Activated CD4-positive, alpha-beta T cell treated with anti-CD3 and anti-CD28 coated beads, Interleukin-2, amount 10 ng/mL, durations not matched to agents 24 days and 14 days (primary cell): ENCODE results near the gene PHTF1. TPM values are rescaled to one million over a fixed set of nuclear protein-coding genes. Genes with fewer than 3 reads are reported as not detected.

Experiments
- DNase-seq: peaks from one replicate; pipeline ENCODE4 v3.0.0; 2022
- H3K27ac Mint-ChIP-seq: one replicate; pipeline ENCODE4 v1.8.0; 2022; ENCODE audit warnings: mild to moderate bottlenecking, mixed read lengths
- H3K27me3 Mint-ChIP-seq: one replicate; pipeline ENCODE4 v1.8.0; 2022; ENCODE audit warnings: mixed read lengths
- H3K36me3 Mint-ChIP-seq: one replicate; pipeline ENCODE4 v1.8.0; 2022; ENCODE audit warnings: low read depth, mild to moderate bottlenecking, mixed read lengths
- H3K4me1 Mint-ChIP-seq: one replicate; pipeline ENCODE4 v1.8.0; 2021; ENCODE audit warnings: mixed read lengths
- H3K4me3 Mint-ChIP-seq: one replicate; pipeline ENCODE4 v1.8.0; 2022; ENCODE audit warnings: mild to moderate bottlenecking, moderate library complexity, mixed read lengths
- H3K9me3 Mint-ChIP-seq: one replicate; pipeline ENCODE4 v1.8.0; 2021; ENCODE audit warnings: mixed read lengths
- intact Hi-C: fragments of 100-400 bp; cut with micrococcal nuclease; formaldehyde crosslinking; loops from one replicate; pipeline ENCODE4 v1.15.1; 2023
- total RNA-seq: library from RNA; stranded (reverse); gene quantifications from 2 replicates; pipeline ENCODE4 v1.2.3, GENCODE V29; 2022

PHTF1 gene
- total RNA-seq, 1 donor from 2014 or later = 19.2 TPM

DNA sequence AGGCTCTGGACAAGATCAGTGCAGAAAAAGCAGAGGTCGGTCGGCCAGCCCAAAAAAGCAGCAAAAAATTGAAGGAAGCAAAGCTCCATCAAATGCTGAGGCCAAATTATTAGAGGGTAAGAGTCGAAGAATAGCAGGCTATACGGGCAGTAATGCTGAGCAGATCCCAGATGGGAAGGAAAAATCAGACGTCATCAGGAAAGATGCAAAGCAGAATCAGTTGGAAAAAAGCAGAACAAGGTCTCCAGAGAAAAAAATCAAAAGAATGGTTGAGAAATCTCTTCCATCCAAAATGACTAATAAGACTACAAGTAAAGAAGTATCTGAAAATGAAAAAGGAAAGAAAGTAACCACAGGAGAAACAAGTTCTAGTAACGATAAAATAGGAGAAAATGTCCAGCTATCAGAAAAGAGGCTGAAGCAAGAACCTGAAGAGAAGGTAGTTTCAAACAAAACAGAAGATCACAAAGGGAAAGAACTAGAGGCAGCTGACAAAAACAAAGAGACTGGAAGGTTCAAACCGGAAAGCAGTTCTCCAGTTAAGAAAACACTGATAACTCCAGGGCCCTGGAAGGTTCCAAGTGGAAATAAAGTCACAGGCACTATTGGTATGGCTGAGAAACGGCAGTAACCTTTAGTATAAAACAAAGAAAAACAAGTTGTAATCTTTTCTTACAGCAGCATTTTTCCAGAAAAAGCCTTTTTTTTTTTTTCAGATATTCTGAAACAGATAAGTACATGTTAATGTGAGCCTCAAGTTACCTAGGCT is 75.7 kb downstream of the PHTF1 start:
- Mint-ChIP-seq H3K9me3 (no peaks in the 10 kb centered on the region), H3K4me1 (peaks cover 6% of the 10 kb centered on the region), H3K36me3 (peaks cover 5% of the 10 kb centered on the region), H3K27ac (no peak overlapping the region), H3K4me3 (no peak overlapping the region), H3K27me3 (no peaks in the 10 kb centered on the region)
- intact Hi-C loops = no loop called here
- DNase-seq = no peak

DNA sequence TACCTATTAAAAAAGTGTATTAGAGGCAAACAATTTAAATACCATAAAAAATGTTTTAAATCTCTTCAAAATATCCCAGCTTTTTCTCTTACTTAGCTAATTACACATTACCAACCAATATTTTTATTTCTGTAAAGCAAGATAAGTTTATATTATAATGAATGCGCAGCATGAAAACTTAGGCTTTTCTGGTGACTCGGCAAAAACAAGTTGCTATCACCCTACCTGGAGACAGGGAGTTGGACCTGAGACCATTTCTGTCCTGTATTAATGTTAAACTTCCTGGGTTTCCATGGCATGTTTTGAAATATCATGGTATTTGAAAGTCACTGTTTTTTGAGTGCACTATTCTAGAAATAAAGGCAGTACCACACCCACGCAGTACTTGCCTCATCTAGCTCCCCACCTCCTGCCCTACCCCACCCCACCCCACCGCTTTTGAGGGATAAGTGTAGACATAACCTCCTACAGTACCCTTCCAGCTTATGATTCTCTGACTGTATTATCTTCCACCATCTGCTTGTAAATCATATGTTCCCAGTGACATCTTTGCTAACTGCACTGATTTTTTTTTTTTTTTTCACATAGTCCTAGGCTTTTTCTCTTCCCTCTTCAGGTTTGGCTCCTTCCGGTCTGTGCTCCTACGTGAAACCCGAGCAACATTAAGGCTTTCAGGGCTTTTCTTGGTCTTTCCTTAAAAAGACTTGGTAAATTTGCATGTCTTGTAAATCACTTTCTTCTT is 77.5 kb downstream of the PHTF1 start:
- Mint-ChIP-seq H3K27ac (no peak overlapping the region), H3K9me3 (no peaks in the 10 kb centered on the region), H3K27me3 (no peaks in the 10 kb centered on the region), H3K36me3 (peaks cover 5% of the 10 kb centered on the region), H3K4me1 (peaks cover 6% of the 10 kb centered on the region), H3K4me3 (no peak overlapping the region)
- intact Hi-C loops = no loop called here
- DNase-seq = no peak

DNA sequence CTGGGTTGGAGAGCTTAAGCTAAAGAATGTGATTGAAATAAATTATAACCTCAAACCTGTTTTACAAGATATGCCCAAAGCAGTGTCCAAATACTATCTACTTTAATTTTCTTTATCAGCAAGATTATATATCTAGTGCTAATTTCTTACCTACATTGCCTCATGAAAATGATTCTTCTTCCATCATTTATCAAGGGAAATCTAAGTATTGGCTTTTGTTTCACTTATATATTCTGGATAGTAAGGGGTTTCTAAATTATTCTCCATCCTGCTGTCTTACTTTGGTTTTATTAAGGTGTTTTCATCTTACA is 81.2 kb downstream of the PHTF1 start:
- Mint-ChIP-seq H3K4me3 (no peak overlapping the region), H3K36me3 (peaks cover 3% of the 10 kb centered on the region), H3K27me3 (no peaks in the 10 kb centered on the region), H3K9me3 (no peaks in the 10 kb centered on the region), H3K27ac (no peak overlapping the region), H3K4me1 (peaks cover 10% of the 10 kb centered on the region)
- intact Hi-C loops = loop anchor here (1.0 to 10.0 kb wide), 3 partner anchors 283 to 961 kb away; partner anchors contain the start of genes MAGI3 and PPM1J
- no peak for DNase-seq

DNA sequence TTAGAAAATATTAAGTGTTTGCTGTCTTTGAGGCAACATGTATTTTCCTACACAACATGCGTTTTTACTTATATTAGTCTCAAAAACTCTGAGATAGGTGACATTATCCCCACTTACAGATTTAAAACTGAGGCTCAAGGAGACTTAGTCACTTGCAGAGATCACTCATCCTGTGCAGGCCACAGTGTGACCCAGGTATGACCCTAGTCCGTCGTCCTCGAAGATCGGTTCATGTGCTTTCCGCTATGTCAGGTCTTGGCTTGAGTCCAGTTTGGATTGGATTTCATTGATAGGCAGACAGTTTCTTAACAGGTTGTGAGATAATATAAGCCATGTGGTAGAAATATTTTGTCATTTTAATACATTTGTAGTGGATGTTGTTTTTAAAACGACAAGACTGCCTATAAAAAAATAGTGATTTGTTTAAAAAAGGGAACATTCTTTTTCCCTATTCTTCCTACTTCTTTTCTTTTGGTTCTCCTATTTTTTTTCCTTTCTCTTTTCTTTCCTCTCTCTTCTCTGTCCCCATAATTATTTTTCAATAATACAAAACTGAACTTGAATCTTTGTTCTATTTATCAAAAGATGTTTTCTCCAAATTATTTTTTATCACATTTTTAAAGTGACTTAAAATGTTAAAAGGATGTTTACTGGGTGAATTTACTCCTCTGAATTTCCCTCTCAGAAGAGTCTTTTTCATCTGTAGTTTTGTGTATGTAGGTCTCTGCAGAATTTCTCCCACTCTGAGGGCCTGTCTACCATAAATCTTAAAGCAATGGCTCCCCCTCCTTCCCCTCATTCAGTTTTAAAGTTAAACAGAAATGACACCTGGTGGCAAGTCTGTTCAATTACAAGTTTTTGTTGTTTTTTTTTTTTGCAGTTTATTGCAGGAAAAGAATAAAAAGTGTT is 81.8 kb downstream of the PHTF1 start:
- Mint-ChIP-seq H3K4me1 (peaks cover 10% of the 10 kb centered on the region), H3K36me3 (no peaks in the 10 kb centered on the region), H3K27me3 (no peaks in the 10 kb centered on the region), H3K27ac (no peak overlapping the region), H3K4me3 (no peak overlapping the region), H3K9me3 (no peaks in the 10 kb centered on the region)
- intact Hi-C loops = loop anchor here (1.0 to 10.0 kb wide), 3 partner anchors 283 to 960 kb away; partner anchors contain the start of genes MAGI3 and PPM1J
- DNase-seq = peak; percentile 65

DNA sequence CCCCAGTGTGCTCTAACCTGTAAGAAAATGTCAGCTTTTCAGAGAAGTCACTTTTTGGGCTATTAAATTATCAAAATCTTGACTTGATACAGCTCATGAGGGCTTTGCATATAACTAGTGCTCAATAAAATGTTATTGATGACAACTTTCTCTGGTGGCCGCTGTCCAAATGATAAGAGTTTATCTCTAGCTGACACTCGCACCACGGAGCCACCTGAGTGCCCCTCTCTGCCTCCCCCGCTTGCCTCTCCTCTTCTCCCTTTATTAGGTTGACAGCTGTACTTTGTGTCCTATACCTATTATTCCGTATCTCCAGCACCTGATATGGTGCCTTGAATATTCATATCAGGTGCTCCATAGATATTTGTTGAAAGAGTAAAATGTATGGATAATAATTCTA is 82.8 kb downstream of the PHTF1 start:
- no peak overlapping the region for H3K4me3 Mint-ChIP-seq
- H3K27me3 Mint-ChIP-seq = no peaks in the 10 kb centered on the region
- H3K36me3 Mint-ChIP-seq = no peaks in the 10 kb centered on the region
- H3K27ac Mint-ChIP-seq = no peak overlapping the region
- no peak for DNase-seq
- H3K9me3 Mint-ChIP-seq = no peaks in the 10 kb centered on the region
- peaks cover 10% of the 10 kb centered on the region for H3K4me1 Mint-ChIP-seq
- intact Hi-C loops = loop anchor here (5.0 to 10.0 kb wide), 2 partner anchors 282 to 959 kb away; partner anchors contain the start of genes MAGI3 and PPM1J

DNA sequence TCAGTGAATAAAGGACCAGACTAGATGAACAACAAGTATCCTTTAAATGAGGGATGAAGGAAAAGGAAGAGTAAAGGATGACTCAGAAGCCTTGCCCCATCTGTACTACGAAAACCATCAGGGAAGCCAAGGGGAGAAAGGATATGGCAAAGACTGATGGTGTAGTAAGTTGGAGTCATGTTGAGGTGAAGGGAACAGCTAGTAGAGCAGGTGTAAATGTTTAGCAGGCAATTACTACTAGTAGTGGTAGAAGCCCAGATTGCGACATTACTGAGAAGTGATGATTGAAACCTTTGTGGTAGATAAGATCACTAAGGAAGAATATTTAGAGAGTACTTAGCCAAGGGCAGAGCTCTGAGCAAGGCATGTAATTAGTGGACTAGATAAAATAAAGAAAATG is 84.0 kb downstream of the PHTF1 start:
- no peaks in the 10 kb centered on the region for H3K36me3 Mint-ChIP-seq
- intact Hi-C loops = loop anchor here (5.0 to 10.0 kb wide), 2 partner anchors 281 to 958 kb away; partner anchors contain the start of genes MAGI3 and PPM1J
- H3K4me3 Mint-ChIP-seq = no peak overlapping the region
- H3K9me3 Mint-ChIP-seq = no peaks in the 10 kb centered on the region
- DNase-seq = no peak
- H3K27ac Mint-ChIP-seq = no peak overlapping the region
- no peaks in the 10 kb centered on the region for H3K27me3 Mint-ChIP-seq
- peaks cover 5% of the 10 kb centered on the region for H3K4me1 Mint-ChIP-seq

DNA sequence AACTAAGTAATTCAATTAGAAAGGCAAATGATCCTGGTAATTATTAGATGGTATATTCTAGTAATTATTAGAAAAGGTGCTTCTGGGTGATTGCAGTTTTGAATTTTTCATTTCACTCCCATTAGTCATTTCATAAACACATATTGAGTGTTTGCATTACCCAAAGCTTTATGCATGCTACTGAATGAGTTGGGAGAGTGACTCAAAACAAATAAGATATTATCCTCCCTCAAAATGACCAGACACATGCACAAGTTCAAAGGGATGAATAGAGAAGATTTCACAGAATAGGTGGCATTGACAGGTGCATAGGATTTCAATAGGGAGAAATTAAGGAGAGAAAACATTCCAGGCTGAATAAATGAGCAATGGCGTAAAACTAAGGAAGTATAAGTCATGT is 84.7 kb downstream of the PHTF1 start:
- Mint-ChIP-seq H3K9me3 (no peaks in the 10 kb centered on the region), H3K4me3 (no peak overlapping the region), H3K4me1 (peaks cover 5% of the 10 kb centered on the region), H3K27ac (no peak overlapping the region), H3K27me3 (no peaks in the 10 kb centered on the region), H3K36me3 (no peaks in the 10 kb centered on the region)
- DNase-seq = no peak
- intact Hi-C loops = loop anchor here (10.0 kb wide), 1 partner anchor 280 kb away; the partner anchor contains the start of gene MAGI3

DNA sequence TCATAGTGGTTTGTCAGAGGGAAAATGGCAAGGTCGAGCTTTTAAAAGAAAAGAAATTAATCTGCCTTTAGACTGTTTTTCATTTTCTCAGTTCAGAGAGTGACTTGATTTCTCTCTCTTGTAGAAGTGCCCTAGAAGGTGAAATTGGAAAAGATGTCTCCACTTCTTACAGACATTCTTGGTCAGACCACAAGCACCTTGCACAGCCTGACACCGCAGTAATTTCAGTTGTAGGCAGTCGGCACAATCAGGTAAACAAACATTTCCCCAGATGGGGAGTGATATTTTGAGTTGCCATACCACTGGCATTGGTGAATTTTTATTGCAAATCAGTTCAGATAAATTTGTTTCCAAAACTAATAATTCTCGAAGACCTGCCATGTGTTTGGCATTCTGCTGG is 86.8 kb downstream of the PHTF1 start:
- no peaks in the 10 kb centered on the region for H3K36me3 Mint-ChIP-seq
- intact Hi-C loops = loop anchor here (10.0 kb wide), 1 partner anchor 278 kb away; the partner anchor contains the start of gene MAGI3

DNA sequence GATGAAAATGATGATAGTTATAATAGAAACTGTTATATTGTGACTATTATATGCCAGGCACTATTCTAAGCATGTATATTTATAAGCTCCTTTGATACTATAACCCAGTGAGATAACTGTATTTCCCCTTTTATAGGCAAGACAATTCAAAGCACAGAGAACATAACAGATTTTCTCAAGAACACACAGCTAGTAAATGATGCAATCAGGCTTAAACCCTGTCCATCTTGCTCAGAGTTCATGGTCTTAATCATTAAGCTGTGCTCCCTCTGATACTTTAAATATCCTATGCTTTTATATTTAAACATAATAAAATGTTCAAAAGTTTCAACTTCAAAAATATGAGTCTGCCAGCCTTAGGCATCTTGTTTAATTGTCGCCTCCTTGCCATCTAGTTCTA is 88.6 kb downstream of the PHTF1 start:
- Mint-ChIP-seq H3K27me3 (no peaks in the 10 kb centered on the region), H3K4me1 (peaks cover 5% of the 10 kb centered on the region), H3K9me3 (no peaks in the 10 kb centered on the region), H3K4me3 (no peak overlapping the region), H3K36me3 (no peaks in the 10 kb centered on the region), H3K27ac (no peak overlapping the region)
- intact Hi-C loops = loop anchor here (10.0 kb wide), 1 partner anchor 276 kb away; the partner anchor contains the start of gene MAGI3
- DNase-seq = no peak

More for the DNA sequence above, 86.8 kb downstream of the PHTF1 start:
- no peak overlapping the region for H3K27ac Mint-ChIP-seq
- no peaks in the 10 kb centered on the region for H3K27me3 Mint-ChIP-seq
- no peak overlapping the region for H3K4me3 Mint-ChIP-seq
- H3K9me3 Mint-ChIP-seq = no peaks in the 10 kb centered on the region
- peaks cover 5% of the 10 kb centered on the region for H3K4me1 Mint-ChIP-seq
- no peak for DNase-seq

DNA sequence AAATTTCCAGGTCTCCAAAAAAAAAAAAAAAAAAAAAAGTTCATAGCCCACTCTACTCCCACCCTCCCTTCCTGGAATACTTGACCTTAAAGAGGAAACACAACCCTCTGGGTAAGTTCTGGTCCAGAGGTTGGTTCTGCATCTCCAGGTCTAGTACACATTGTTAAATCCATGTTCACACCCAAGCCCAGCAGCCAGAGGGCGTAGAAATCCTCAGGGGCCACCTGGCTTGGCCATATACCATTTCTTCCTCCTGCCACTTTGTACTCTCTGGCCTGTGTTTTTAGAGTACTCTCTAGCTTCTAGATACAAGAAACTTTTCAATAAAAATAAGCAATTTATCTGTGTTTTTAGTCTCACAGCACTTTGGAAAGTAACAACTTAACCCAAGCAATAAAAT is 89.3 kb downstream of the PHTF1 start:
- H3K4me1 Mint-ChIP-seq = peaks cover 2% of the 10 kb centered on the region
- H3K4me3 Mint-ChIP-seq = no peak overlapping the region
- no peaks in the 10 kb centered on the region for H3K27me3 Mint-ChIP-seq
- no peaks in the 10 kb centered on the region for H3K9me3 Mint-ChIP-seq
- intact Hi-C loops = loop anchor here (10.0 kb wide), 1 partner anchor 275 kb away; the partner anchor contains the start of gene MAGI3
- H3K36me3 Mint-ChIP-seq = no peaks in the 10 kb centered on the region
- H3K27ac Mint-ChIP-seq = no peak overlapping the region
- no peak for DNase-seq

DNA sequence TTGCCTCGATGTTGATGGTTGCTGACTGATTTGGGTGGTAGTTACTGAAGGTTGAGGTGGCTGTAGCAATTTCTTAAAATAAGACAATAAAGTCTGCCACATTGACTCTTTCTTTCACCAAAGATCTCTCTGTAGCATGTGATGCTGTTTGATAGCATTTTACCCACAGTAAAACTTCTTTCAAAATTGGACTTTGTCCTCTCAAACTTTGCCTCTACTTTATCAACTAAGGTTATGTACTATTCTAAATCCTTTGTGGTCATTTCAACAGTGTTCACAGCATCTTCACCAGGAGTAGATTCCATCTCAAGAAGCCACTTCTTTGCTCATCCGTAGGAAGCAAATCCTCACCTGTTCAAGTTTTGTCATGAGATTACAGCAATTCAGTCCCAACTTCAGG is 93.2 kb downstream of the PHTF1 start:
- DNase-seq = no peak
- H3K4me1 Mint-ChIP-seq = no peaks in the 10 kb centered on the region
- H3K27me3 Mint-ChIP-seq = no peaks in the 10 kb centered on the region
- intact Hi-C loops = no loop called here
- no peaks in the 10 kb centered on the region for H3K36me3 Mint-ChIP-seq
- H3K4me3 Mint-ChIP-seq = no peak overlapping the region
- no peaks in the 10 kb centered on the region for H3K9me3 Mint-ChIP-seq
- no peak overlapping the region for H3K27ac Mint-ChIP-seq

DNA sequence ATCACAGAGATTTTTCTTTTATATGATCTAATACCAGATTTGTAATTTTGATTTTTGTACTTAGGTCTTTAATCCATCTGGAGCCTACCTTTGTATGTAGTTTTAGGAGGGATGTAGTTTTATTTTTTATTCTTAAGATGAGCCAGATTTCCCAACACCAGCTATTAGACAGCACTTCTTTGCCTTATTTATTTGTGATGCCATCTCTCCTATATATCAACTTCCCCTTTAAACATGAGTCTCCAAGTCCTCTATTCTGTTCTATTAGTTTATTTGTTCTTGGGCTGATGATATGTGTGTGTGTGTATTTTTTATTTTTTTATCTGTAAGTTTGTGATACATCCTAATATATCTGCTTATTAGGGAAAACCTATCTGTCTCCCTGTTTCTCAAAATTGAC is 94.2 kb downstream of the PHTF1 start:
- H3K36me3 Mint-ChIP-seq = no peaks in the 10 kb centered on the region
- no peaks in the 10 kb centered on the region for H3K27me3 Mint-ChIP-seq
- intact Hi-C loops = no loop called here
- no peak overlapping the region for H3K27ac Mint-ChIP-seq
- no peak overlapping the region for H3K4me3 Mint-ChIP-seq
- no peak for DNase-seq
- no peaks in the 10 kb centered on the region for H3K4me1 Mint-ChIP-seq
- no peaks in the 10 kb centered on the region for H3K9me3 Mint-ChIP-seq

DNA sequence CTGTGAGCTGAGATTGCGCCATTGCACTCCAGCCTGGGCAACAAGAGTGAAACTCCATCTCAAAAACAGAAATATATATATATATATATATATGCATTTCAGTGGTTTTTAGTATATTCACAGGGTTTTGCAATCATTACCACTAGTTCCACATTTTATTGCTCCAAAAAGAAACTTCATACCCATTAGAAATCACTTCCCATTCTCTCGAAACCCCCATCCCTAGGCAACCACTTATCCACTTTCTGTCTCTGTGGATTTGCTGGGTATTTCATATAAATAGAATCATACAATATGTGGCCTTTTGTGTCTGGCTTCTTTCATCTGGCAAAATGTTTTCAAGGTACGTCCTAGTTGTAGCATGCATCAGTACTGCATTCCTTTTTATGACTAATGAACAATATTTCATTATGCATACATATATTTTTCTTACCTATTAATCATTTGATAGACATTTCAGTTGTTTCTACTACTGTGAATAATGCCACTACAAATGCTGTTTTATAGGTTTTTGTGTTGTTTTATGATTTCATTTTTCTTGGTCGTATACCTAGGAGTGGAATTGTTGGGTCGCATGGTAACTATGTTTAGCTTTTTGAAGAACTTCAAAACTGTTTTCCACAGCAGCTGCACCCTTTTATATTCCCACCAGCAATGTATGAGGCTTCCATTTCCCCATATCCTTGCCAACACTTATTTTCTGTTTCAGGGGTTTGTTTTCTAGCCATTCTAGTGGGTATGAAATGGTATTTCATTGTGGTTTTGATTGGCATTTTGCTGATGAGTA is 95.9 kb downstream of the PHTF1 start:
- no peak overlapping the region for H3K4me3 Mint-ChIP-seq
- H3K36me3 Mint-ChIP-seq = no peaks in the 10 kb centered on the region
- H3K27ac Mint-ChIP-seq = no peak overlapping the region
- no peak for DNase-seq
- no peaks in the 10 kb centered on the region for H3K9me3 Mint-ChIP-seq
- intact Hi-C loops = no loop called here
- no peaks in the 10 kb centered on the region for H3K4me1 Mint-ChIP-seq
- no peaks in the 10 kb centered on the region for H3K27me3 Mint-ChIP-seq
